ENCODE results near the gene SHROOM3.

GRCh38 chr4:76709772-76710090 is 274.7 kb downstream of the SHROOM3 start:
- TF ChIP-seq ZNF274 (IDR thresholded peaks at IDR 0.05; ENCODE audit: low read depth, low read length) (no peak), YY1 (IDR thresholded peaks at IDR 0.05; ENCODE audit: insufficient read depth, insufficient read length) (no peak)

Data from NT2/D1 (cell line).